IMR-90 (cell line): ENCODE data around the gene ISX.
"Not testable (repeated sequence)": the region's sequence is repeated elsewhere in the genome, so short reads cannot be mapped to it uniquely, and the experiment has no call there.

Experiments
- POLR2A ChIP-seq: IDR thresholded peaks from 2 replicates; pipeline ENCODE4 v1.6.1; 2012; ENCODE audit warnings: mild to moderate bottlenecking, low read depth, low read length
- RFX5 ChIP-seq: IDR thresholded peaks from 2 replicates; pipeline ENCODE4 v1.8.0; 2012; ENCODE audit warnings: low read depth, mild to moderate bottlenecking, low read length, moderate library complexity
- SMC3 ChIP-seq: fragments of 150-350 bp; IDR thresholded peaks from 2 replicates; pipeline ENCODE4 v1.6.1; 2016; ENCODE audit warnings: low read depth, mild to moderate bottlenecking, antibody characterized with exemption, low read length, moderate library complexity
- TF ChIP-seq, protein P1 (sequence below): conservative IDR thresholded peaks from 2 replicates; pipeline ENCODE4 v1.5.1; 2012; ENCODE audit warnings: mild to moderate bottlenecking, low read depth, low read length, improper control_type of control experiment
- TF ChIP-seq, protein P2 (sequence below): fragments of 150-350 bp; IDR thresholded peaks from 2 replicates; pipeline ENCODE4 v1.6.1; 2017; ENCODE audit warnings: mild to moderate bottlenecking, antibody characterized with exemption, low read length, low read depth

DNA sequence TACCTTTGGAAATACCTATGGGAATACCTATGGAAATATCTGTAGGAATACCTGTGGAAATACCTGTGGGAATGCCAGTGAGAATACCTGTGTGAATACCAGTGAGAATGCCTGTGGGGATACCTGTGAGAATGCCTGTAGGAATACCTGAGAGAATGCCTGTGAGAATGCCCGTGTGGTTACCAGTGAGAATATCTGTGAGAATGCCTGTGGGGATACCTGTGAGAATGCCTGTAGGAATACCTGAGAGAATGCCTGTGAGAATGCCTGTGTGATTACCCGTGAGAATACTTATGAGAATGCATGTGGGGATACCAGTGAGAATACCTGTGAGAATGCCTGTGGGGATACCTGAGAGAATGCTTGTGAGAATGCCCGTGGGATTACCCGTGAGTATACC lies 15.9 kb upstream of the ISX start:
- not testable (repeated sequence) for TF ChIP-seq POLR2A, RFX5, SMC3
- TF ChIP-seq, protein P1, sequence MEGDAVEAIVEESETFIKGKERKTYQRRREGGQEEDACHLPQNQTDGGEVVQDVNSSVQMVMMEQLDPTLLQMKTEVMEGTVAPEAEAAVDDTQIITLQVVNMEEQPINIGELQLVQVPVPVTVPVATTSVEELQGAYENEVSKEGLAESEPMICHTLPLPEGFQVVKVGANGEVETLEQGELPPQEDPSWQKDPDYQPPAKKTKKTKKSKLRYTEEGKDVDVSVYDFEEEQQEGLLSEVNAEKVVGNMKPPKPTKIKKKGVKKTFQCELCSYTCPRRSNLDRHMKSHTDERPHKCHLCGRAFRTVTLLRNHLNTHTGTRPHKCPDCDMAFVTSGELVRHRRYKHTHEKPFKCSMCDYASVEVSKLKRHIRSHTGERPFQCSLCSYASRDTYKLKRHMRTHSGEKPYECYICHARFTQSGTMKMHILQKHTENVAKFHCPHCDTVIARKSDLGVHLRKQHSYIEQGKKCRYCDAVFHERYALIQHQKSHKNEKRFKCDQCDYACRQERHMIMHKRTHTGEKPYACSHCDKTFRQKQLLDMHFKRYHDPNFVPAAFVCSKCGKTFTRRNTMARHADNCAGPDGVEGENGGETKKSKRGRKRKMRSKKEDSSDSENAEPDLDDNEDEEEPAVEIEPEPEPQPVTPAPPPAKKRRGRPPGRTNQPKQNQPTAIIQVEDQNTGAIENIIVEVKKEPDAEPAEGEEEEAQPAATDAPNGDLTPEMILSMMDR = not testable (repeated sequence)
- TF ChIP-seq, protein P2, sequence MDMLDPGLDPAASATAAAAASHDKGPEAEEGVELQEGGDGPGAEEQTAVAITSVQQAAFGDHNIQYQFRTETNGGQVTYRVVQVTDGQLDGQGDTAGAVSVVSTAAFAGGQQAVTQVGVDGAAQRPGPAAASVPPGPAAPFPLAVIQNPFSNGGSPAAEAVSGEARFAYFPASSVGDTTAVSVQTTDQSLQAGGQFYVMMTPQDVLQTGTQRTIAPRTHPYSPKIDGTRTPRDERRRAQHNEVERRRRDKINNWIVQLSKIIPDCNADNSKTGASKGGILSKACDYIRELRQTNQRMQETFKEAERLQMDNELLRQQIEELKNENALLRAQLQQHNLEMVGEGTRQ = not testable (repeated sequence)
